Neural cell (in vitro differentiated cells): Measurements from ENCODE around the gene ARHGAP18.

Source experiments
- EP300 ChIP-seq: fragments of 450-650 bp; conservative IDR thresholded peaks from 2 replicates; pipeline ENCODE4 v1.6.1; 2014; ENCODE audit warnings: antibody characterized with exemption, mild to moderate bottlenecking, moderate library complexity; ENCODE audit not compliant: poor library complexity, severe bottlenecking
- EZH2 ChIP-seq: fragments of 200-600, 300-800 bp; shearing (Covaris generic), sonication (generic); IDR thresholded peaks from 2 replicates; pipeline ENCODE4 v1.6.1; 2014; ENCODE audit warnings: antibody characterized with exemption, low read length, borderline replicate concordance, mild to moderate bottlenecking; ENCODE audit not compliant: insufficient read depth, poor library complexity, severe bottlenecking
- MXI1 ChIP-seq: fragments of 450-650 bp; conservative IDR thresholded peaks from 2 replicates; pipeline ENCODE4 v1.6.1; 2014; ENCODE audit warnings: antibody characterized with exemption, mild to moderate bottlenecking; ENCODE audit not compliant: poor library complexity, severe bottlenecking
- POLR2AphosphoS5 ChIP-seq: IDR thresholded peaks from 2 replicates; pipeline ENCODE4 v1.6.1; 2012
- RAD21 ChIP-seq: fragments of 450-650 bp; conservative IDR thresholded peaks from 2 replicates; pipeline ENCODE4 v1.6.1; 2014; ENCODE audit warnings: antibody characterized with exemption, mild to moderate bottlenecking, moderate library complexity
- SMC3 ChIP-seq: fragments of 450-650 bp; conservative IDR thresholded peaks from 2 replicates; pipeline ENCODE4 v1.6.1; 2014; ENCODE audit warnings: antibody characterized with exemption, mild to moderate bottlenecking, moderate library complexity; ENCODE audit not compliant: poor library complexity
- TAF1 ChIP-seq: IDR thresholded peaks from 2 replicates; pipeline ENCODE4 v1.6.1; 2012; ENCODE audit warnings: low read depth
- TF ChIP-seq, protein P1 (sequence below): fragments of 450-650 bp; IDR thresholded peaks from 2 replicates; pipeline ENCODE4 v1.5.1; 2014; ENCODE audit warnings: antibody characterized with exemption, mild to moderate bottlenecking, moderate library complexity; ENCODE audit not compliant: poor library complexity, severe bottlenecking
- TF ChIP-seq, protein P2 (sequence below): IDR thresholded peaks from 2 replicates; pipeline ENCODE4 v1.6.1; 2012; ENCODE audit warnings: borderline replicate concordance

DNA sequence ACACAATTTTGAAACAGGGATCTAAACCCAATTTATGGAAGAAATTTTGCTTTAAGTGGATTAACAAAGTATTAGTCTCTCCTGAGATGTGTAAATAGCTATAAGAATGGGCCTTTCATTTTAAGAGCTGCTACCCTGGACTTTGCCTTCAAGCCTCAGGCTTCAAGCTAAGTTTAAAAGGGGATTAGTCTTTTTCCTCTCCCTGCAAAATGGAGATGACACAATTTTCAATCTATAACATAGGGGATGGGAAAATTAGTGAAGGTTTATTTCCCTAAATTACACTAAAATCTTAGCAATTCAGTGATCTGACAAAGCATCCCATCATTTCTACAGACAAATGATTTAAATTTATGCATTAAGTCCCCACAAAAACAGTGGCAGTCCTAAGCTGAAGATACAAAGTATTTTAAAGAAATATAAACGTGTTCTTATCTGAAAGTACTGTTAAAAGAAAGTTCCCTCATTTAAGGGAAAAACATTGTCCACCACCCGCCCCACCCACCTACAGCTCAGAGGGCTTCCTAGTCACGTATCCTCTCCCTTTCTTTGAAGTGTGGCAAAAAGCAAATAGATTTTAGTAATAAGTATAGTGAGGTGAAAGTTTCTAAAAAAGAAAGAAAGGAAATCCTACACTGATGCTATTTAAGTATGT is 14.5 kb downstream of the ARHGAP18 start:
- TF ChIP-seq POLR2AphosphoS5 = no peak
- TF ChIP-seq, protein P1, sequence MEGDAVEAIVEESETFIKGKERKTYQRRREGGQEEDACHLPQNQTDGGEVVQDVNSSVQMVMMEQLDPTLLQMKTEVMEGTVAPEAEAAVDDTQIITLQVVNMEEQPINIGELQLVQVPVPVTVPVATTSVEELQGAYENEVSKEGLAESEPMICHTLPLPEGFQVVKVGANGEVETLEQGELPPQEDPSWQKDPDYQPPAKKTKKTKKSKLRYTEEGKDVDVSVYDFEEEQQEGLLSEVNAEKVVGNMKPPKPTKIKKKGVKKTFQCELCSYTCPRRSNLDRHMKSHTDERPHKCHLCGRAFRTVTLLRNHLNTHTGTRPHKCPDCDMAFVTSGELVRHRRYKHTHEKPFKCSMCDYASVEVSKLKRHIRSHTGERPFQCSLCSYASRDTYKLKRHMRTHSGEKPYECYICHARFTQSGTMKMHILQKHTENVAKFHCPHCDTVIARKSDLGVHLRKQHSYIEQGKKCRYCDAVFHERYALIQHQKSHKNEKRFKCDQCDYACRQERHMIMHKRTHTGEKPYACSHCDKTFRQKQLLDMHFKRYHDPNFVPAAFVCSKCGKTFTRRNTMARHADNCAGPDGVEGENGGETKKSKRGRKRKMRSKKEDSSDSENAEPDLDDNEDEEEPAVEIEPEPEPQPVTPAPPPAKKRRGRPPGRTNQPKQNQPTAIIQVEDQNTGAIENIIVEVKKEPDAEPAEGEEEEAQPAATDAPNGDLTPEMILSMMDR = no peak
- no peak for TF ChIP-seq EP300
- no peak for TF ChIP-seq EZH2
- TF ChIP-seq, protein P2, sequence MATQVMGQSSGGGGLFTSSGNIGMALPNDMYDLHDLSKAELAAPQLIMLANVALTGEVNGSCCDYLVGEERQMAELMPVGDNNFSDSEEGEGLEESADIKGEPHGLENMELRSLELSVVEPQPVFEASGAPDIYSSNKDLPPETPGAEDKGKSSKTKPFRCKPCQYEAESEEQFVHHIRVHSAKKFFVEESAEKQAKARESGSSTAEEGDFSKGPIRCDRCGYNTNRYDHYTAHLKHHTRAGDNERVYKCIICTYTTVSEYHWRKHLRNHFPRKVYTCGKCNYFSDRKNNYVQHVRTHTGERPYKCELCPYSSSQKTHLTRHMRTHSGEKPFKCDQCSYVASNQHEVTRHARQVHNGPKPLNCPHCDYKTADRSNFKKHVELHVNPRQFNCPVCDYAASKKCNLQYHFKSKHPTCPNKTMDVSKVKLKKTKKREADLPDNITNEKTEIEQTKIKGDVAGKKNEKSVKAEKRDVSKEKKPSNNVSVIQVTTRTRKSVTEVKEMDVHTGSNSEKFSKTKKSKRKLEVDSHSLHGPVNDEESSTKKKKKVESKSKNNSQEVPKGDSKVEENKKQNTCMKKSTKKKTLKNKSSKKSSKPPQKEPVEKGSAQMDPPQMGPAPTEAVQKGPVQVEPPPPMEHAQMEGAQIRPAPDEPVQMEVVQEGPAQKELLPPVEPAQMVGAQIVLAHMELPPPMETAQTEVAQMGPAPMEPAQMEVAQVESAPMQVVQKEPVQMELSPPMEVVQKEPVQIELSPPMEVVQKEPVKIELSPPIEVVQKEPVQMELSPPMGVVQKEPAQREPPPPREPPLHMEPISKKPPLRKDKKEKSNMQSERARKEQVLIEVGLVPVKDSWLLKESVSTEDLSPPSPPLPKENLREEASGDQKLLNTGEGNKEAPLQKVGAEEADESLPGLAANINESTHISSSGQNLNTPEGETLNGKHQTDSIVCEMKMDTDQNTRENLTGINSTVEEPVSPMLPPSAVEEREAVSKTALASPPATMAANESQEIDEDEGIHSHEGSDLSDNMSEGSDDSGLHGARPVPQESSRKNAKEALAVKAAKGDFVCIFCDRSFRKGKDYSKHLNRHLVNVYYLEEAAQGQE = no peak
- TF ChIP-seq TAF1 = no peak
- no peak for TF ChIP-seq SMC3
- no peak for TF ChIP-seq MXI1
- TF ChIP-seq RAD21 = no peak
